ENCODE measurements around the gene MEIS2. TPM values are rescaled to one million over a fixed set of nuclear protein-coding genes. Genes with fewer than 3 reads are reported as not detected.

The MEIS2 gene
- total RNA-seq, 8 experiments from 2014 or later: 21.5 to 747 (median 133) TPM

DNA sequence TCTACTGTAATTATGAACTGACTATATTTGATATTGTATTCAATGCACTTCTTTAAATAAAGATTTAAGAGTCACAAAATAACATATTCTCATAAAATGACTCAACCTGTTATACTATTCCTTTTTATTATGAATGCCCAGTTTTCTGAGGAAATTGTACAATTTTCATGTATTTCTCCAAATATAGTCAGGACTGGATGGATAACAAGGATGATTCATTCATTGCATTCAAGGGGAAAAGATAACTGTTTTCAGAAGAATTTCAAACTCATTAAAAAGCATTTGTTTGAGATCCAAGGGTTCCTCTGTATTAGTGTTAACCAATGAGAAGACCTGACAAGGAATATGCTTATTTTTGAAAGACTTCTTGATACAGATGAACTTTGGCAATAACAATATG, 163.7 kb downstream of the MEIS2 start:
- no peak for ATAC-seq (replicated peaks in 6 of 8)
- H3K27ac ChIP-seq: no peak overlapping the region
- no peak overlapping the region for H3K4me3 ChIP-seq
- in situ Hi-C loops (cut with MboI; ENCODE audit: low pct_unique_long_range_greater_than_20kb in 2 of 9, low sequenced_read_pairs in 9 of 9, unreplicated experiment in 9 of 9): no loop called here
- peaks cover 35 to 62% of the 10 kb centered on the region in 2 donors for H3K4me1 ChIP-seq (replicated peaks in 1 of 2)

DNA sequence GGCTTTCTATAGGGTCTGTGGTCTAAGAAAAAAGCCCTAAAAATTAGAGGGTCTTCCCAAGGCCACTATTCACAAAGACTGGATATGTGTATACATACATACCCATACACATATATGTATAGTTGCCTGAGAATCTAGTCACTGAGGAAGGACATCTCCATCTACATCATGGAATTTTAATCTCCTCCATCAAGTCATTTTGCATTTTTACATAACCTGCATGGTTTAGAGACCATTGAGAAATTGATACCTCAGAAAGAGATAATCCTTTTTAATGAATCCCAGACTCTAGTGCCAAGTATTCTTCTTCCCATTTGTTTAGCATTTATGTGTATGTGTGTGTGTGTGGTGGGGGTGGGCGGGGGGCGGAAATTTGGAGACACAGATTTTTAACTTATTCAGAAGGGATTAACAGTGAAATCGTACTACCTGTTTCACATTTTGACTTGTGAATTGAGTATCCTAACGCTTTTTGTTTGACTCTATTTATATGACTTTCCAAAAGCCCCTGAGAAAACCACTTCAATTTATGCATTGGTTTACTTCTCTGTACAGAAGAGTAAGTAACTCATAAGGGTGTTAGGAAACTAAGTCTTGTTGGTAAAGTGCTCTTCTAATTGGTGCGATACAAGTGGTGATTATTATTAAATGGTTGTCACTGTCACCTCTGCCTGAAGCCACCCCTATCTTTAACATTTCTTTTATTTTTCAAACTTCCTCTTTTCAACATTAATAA, 166.9 kb downstream of the MEIS2 start:
- Histone ChIP-seq H3K4me1 (replicated peaks in 1 of 2) (peaks cover 22 to 47% of the 10 kb centered on the region in 2 donors), H3K27ac (no peak overlapping the region), H3K4me3 (no peak overlapping the region)
- in situ Hi-C loops (cut with MboI; ENCODE audit: low pct_unique_long_range_greater_than_20kb in 2 of 9, low sequenced_read_pairs in 9 of 9, unreplicated experiment in 9 of 9): no loop called here
- peak in 3 of 8 experiments; percentile 43 to 93 (median 72) for ATAC-seq (replicated peaks in 6 of 8)
- 5 to 100% (median 71%) methylated on average over 1 to 5 of the region's 5 CpGs; no CpG with 5 or more reads in 2 of the 10 experiments for WGBS, 10 experiments

DNA sequence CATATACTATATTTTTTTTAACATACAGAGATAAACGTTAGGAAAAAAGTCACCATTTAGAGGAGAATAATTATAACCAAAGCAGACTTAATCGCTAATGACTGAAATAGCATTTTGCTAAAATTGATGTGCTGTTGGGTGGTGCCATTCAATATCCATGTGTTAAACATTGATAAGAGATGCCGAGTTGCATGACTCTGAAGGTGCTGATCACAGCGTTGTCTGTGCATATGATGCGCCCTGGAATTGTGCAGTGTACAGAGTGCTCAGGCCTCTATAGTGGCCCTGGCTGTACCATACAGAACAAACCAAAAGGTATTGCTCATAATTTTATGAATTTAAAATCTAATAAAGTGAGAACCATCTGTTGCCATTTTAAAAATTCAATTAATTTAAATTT, 168.3 kb downstream of the MEIS2 start:
- Histone ChIP-seq H3K27ac (no peak overlapping the region), H3K4me3 (no peak overlapping the region), H3K4me1 (replicated peaks in 1 of 2) (peaks cover 25 to 48% of the 10 kb centered on the region in 2 donors)
- WGBS, 10 experiments: 38 to 100% (median 83%) methylated on average over 1 to 5 of the region's 5 CpGs; no CpG with 5 or more reads in 1 of the 10 experiments
- in situ Hi-C loops (cut with MboI; ENCODE audit: low pct_unique_long_range_greater_than_20kb in 2 of 9, low sequenced_read_pairs in 9 of 9, unreplicated experiment in 9 of 9): no loop called here
- ATAC-seq (replicated peaks in 6 of 8): no peak

DNA sequence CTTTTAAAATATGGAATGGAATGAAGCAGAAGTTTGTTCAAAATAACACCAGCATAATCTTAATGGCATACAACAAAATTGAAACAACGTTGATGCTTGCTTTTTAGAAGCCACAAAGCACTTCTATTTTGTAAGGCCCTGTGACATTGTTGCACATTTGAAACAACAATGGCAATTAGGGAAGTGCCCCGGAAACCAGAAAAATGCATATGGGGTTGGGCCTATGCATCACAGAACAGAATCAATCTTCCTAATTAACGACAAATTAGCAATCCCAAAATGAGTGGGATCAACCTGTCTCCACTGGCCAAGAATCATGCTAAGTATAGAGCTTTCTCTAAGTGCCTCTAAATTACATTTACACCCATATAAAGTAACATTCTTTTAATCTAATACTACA, 168.9 kb downstream of the MEIS2 start:
- Histone ChIP-seq H3K4me1 (replicated peaks in 1 of 2) (peaks cover 31 to 54% of the 10 kb centered on the region in 2 donors), H3K4me3 (no peak overlapping the region), H3K27ac (no peak overlapping the region)
- WGBS, 10 experiments: 13 to 86% (median 53%) methylated on average over 1 to 3 of the region's 3 CpGs
- no peak for ATAC-seq (replicated peaks in 6 of 8)
- in situ Hi-C loops (cut with MboI; ENCODE audit: low pct_unique_long_range_greater_than_20kb in 2 of 9, low sequenced_read_pairs in 9 of 9, unreplicated experiment in 9 of 9): no loop called here

DNA sequence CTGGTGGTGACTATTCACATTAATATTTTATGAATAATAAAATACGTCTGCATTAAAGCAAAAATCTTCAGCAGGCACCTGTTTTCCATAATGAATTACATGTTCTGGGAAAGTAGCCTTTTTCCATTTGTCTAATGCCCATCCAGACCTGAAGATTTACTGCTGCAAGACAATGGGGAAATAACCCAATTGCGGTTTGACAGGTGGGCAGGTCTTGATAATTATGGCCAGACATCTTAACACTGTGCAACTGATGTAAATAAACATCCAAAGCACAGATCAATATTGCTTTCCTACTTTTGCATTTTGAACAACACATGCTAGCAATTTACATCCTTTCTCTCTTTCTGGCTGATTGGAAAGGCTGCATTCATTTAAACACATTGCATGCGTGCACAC, 173.9 kb downstream of the MEIS2 start:
- Histone ChIP-seq H3K4me3 (no peak overlapping the region), H3K27ac (peak overlapping the region; percentile 45 to 55), H3K4me1 (replicated peaks in 1 of 2) (peaks cover 48 to 64% of the 10 kb centered on the region in 2 donors)
- ATAC-seq (replicated peaks in 6 of 8): peak in 5 of 8 experiments; percentile 10 to 54 (median 47)
- 0 to 88% (median 40%) methylated on average over 1 to 3 of the region's 3 CpGs; no CpG with 5 or more reads in 1 of the 10 experiments for WGBS, 10 experiments
- in situ Hi-C loops (cut with MboI; ENCODE audit: low pct_unique_long_range_greater_than_20kb in 2 of 9, low sequenced_read_pairs in 9 of 9, unreplicated experiment in 9 of 9): no loop called here

DNA sequence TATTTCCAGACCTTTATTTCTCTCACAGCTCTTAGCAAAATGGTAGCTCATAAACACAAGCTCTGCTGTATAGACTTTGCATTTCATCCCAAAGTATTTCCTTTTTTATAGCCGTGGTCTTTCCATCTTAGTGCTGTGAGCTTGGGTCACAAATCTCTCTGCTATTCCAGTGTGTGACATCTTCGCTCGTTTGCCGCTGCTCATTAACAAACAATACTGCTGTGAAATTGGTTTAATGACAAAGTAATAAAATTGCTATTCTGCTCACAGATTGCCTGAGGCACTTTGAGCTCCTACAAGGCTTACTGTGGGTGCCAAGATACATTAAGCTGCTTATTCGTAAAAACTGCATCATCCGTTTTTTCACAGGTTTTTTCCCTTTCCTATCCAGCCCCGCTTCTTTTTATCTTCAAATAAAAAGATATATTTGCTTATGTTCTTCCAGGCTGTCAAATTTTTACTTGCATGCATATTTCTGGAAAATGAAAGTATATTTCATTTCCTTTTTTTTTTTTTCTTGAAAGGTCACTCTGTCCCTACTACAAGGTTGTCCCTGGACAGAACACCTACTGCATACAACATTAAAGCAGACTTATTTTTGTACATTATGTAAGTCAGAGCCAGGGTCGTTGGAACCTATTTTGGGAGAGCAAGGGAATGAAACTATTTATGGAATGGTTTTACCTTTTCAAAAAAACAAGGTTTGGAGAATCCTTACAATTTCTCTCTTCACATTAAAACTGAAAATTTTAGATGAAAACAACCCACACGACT, 174.5 kb downstream of the MEIS2 start:
- Histone ChIP-seq H3K27ac (peak overlapping the region; percentile 47 to 55), H3K4me1 (replicated peaks in 1 of 2) (peaks cover 50 to 64% of the 10 kb centered on the region in 2 donors), H3K4me3 (no peak overlapping the region)
- in situ Hi-C loops (cut with MboI; ENCODE audit: low pct_unique_long_range_greater_than_20kb in 2 of 9, low sequenced_read_pairs in 9 of 9, unreplicated experiment in 9 of 9): no loop called here
- ATAC-seq (replicated peaks in 6 of 8): peak in 6 of 8 experiments; percentile 77 to 93 (median 85)
- 17 to 77% (median 59%) methylated on average over 2 to 9 of the region's 9 CpGs for WGBS, 10 experiments

DNA sequence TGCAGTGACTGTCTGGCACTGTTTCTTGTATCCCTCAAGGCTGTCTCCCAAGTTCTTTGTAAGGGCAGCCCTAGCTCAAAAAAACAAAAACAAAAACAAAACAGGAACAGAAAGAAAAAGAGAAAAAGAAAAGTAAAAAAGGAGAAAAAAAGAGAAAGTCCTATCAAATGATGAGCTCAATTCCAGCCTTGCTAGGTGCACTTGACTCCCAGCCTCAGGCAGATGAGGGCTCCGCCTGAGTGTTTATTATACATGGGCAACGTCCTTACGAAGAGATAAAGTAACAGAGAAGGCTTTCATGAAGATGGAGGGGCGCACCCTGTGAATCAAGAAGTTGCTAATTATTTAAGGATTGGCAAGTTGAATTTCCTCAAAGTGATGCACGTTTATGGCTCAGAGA, 175.3 kb downstream of the MEIS2 start:
- 24 to 94% (median 72%) methylated on average over 2 to 5 of the region's 5 CpGs for WGBS, 10 experiments
- H3K4me3 ChIP-seq: no peak overlapping the region

DNA sequence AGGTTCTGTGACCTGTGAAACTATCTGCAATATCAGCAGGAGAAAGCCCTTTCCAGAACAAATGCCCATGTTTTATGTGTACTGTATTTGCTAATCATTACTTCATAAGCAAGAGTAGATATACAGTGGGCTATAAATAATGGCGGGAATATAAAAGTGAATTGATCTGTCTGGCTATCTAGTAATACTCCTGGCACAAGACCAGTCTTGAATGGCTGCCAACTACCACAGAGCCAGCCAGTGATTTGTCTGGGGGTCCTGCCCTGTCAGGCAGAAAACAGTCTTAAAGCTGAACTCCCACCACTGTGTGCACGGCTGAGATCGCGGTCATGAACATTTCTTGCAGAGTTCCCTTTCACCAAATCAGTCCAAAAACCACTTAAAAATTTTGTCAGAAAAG, 176.3 kb downstream of the MEIS2 start:
- peaks cover 52 to 68% of the 10 kb centered on the region in 2 donors for H3K4me1 ChIP-seq (replicated peaks in 1 of 2)
- 60 to 98% (median 89%) methylated on average over 1 to 4 of the region's 4 CpGs; no CpG with 5 or more reads in 2 of the 10 experiments for WGBS, 10 experiments
- in situ Hi-C loops (cut with MboI; ENCODE audit: low pct_unique_long_range_greater_than_20kb in 2 of 9, low sequenced_read_pairs in 9 of 9, unreplicated experiment in 9 of 9): no loop called here
- peak in 1 of 8 experiments; percentile 42 for ATAC-seq (replicated peaks in 6 of 8)
- no peak overlapping the region for H3K4me3 ChIP-seq
- peak overlapping the region; percentile 41 to 44 for H3K27ac ChIP-seq

More for the DNA sequence above, 175.3 kb downstream of the MEIS2 start:
- in situ Hi-C loops (cut with MboI; ENCODE audit: low pct_unique_long_range_greater_than_20kb in 2 of 9, low sequenced_read_pairs in 9 of 9, unreplicated experiment in 9 of 9): no loop called here
- Histone ChIP-seq H3K27ac (peak overlapping the region; percentile 21 to 47), H3K4me1 (replicated peaks in 1 of 2) (peaks cover 52 to 68% of the 10 kb centered on the region in 2 donors)
- peak in 5 of 8 experiments; percentile 7 to 77 (median 55) for ATAC-seq (replicated peaks in 6 of 8)

DNA sequence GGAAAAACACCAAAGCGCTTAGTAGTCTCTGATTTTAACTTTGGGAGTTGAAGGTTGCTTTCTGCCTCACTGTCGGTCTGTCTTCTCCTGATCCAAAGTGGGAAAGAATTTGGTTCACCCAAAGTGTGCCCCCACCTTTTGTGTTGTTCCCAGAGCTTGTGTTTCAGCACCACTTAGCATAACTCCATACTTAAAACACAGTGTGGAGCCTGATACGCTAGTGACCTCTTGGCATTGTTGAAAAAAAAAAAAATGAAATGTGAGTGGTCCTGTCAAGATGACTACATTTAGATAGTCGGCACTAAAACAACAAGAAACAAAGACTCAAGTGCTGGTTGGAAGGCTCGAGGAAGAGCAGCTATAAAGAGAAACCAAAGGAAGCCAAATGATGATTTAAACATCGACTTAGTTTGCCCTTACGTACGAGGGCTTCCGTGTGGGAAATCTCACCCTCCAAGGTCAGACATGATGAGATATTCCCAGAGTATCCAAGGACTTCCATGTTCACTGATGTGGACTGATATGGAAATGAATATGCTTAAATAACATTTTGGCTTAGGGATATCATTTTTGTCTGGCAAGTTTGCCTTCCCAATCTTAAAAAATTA, 178.8 kb downstream of the MEIS2 start:
- WGBS, 10 experiments: 44 to 100% (median 89%) methylated on average over 1 to 9 of the region's 9 CpGs
- peaks cover 45 to 58% of the 10 kb centered on the region in 2 donors for H3K4me1 ChIP-seq (replicated peaks in 1 of 2)
- no peak overlapping the region for H3K4me3 ChIP-seq
- ATAC-seq (replicated peaks in 6 of 8): no peak
- in situ Hi-C loops (cut with MboI; ENCODE audit: low pct_unique_long_range_greater_than_20kb in 2 of 9, low sequenced_read_pairs in 9 of 9, unreplicated experiment in 9 of 9): no loop called here
- H3K27ac ChIP-seq: no peak overlapping the region

DNA sequence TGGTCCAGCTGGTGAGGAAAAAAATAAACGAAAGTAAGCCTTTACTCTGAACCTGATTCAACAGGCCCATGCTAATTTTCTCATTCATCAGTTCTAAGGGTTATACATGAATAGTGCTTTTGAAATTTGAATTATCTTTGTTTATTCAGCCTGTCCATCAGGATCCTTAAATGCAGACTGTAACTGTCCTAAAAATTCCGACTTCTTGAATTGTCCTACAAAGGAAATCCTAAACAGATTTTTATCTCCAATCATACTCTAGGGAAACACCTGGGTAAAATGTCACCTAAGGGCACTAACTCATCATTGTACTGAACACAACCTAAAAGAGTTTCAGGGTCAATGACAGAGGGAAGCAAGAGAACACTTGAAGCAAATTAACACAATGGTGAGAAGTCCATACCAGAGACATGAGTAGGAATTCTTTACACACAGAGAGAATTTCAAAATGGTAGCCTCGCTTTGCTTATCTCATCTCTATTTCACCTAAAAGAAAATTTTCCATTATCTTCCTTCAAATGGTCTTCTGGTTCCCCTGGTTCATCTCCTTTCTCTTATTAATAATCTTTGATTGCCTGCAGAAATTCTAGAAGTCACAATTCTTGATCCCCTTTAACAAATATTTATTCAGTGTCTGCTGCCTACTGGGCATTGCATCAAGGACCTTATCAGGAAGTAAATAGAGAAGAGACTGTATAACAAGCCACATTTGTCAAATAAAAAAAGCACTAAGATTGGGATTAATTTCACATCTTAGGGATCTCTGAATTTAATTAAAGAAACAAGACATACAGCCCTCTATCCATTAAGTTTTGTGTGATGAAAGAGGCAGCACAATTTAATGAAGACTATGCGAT, 182.7 kb downstream of the MEIS2 start:
- 56 to 100% (median 91%) methylated on average over 2 to 4 of the region's 4 CpGs for WGBS, 10 experiments
- no peak for ATAC-seq (replicated peaks in 6 of 8)
- Histone ChIP-seq H3K4me1 (replicated peaks in 1 of 2) (peaks cover 13 to 47% of the 10 kb centered on the region in 2 donors), H3K27ac (no peak overlapping the region), H3K4me3 (no peak overlapping the region)
- in situ Hi-C loops (cut with MboI; ENCODE audit: low pct_unique_long_range_greater_than_20kb in 2 of 9, low sequenced_read_pairs in 9 of 9, unreplicated experiment in 9 of 9): no loop called here

DNA sequence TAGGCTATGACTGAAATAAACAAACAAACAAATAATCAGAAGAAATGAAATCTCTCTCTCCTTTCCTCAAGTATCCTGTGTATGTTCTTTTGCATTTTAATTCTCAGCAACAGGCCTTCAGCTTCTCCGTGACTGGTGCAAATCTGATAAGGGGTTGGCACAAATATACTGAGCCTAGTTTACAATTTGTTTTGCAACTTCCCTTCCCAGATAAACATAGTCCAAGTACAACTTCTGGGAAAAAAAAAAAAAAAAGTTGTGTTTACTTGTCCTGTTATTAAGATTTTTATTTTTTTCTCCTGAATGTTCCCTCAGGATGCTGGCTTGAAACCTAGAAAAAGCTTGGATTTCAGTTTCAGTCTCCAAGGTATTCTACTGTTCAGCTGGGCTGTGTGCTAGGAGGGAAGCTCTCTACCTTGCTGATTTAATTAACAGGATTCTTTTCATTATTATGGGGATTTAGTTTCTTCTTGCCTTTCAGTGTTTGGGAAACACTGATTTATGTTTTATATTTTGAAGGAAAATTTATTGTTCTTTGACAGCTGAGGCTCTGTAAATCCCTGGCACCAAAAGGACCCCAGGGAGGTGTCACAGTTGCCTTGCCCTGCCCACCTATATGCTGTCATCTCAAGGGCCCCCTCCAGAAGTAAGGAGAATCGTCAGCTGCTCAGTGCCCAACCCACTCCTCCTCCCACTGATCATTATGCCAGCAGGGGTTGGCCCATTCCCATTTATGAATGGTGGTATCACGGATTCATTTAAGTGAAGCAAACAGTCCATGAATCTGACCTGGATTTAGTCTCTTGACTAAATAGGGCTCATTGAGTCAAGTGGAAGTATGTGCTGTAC, 185.2 kb downstream of the MEIS2 start:
- WGBS, 10 experiments: 68 to 100% (median 100%) methylated on average over 1 to 3 of the region's 3 CpGs; no CpG with 5 or more reads in 1 of the 10 experiments
- in situ Hi-C loops (cut with MboI; ENCODE audit: low pct_unique_long_range_greater_than_20kb in 2 of 9, low sequenced_read_pairs in 9 of 9, unreplicated experiment in 9 of 9): no loop called here
- Histone ChIP-seq H3K4me3 (no peak overlapping the region), H3K27ac (no peak overlapping the region), H3K4me1 (replicated peaks in 1 of 2) (peaks cover 14 to 43% of the 10 kb centered on the region in 2 donors)
- ATAC-seq (replicated peaks in 6 of 8): peak in 3 of 8 experiments; percentile 29 to 35 (median 30)

DNA sequence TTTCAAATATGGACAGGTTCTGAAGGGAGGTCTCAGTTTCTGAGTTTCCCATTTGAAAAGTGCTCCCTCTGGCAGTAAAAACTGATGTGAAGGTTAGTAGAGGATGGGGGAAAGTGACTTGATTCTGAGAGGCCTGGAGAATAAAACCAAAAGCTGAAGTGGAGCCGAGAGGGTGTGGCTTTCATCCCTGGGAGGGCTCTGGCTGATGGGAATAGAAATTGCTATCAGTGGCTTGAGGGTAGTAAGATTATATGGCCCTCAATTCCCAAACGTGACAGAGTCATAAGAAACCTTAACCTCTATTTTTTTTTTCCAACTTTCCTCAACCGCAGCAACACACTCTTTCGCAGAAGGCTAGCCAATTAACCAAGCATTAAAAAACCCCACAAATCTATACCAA, 185.9 kb downstream of the MEIS2 start:
- WGBS, 10 experiments: 14 to 100% (median 50%) methylated on average over 1 to 4 of the region's 4 CpGs; no CpG with 5 or more reads in 3 of the 10 experiments
- in situ Hi-C loops (cut with MboI; ENCODE audit: low pct_unique_long_range_greater_than_20kb in 2 of 9, low sequenced_read_pairs in 9 of 9, unreplicated experiment in 9 of 9): no loop called here
- Histone ChIP-seq H3K4me1 (replicated peaks in 1 of 2) (peaks cover 14 to 43% of the 10 kb centered on the region in 2 donors), H3K27ac (no peak overlapping the region), H3K4me3 (no peak overlapping the region)
- peak in 1 of 8 experiments; percentile 43 for ATAC-seq (replicated peaks in 6 of 8)
